Retina (tissue), 1 donor: ENCODE measurements around the gene LBR.

ENCODE experiments used
- DNase-seq: peaks from one replicate; pipeline ENCODE4 v3.0.0-alpha.2; 2016

Gene LBR

GRCh38 chr1:225462714-225463574 lies 35.1 kb upstream of the LBR start:
- peak; percentile 68 for DNase-seq

- no peak for DNase-seq
These were observed 34.5 kb upstream of the LBR start for GRCh38 chr1:225462429-225462713.

GRCh38 chr1:225461533-225462428 lies 33.9 kb upstream of the LBR start:
- no peak for DNase-seq

GRCh38 chr1:225460737-225461532 lies 33.1 kb upstream of the LBR start:
- DNase-seq = no peak

GRCh38 chr1:225460021-225460736 lies 32.3 kb upstream of the LBR start:
- DNase-seq = no peak

GRCh38 chr1:225458222-225458631 lies 30.4 kb upstream of the LBR start:
- DNase-seq = no peak

GRCh38 chr1:225454733-225455132 lies 26.9 kb upstream of the LBR start:
- DNase-seq = no peak

- DNase-seq = no peak
These were observed 26.2 kb upstream of the LBR start for GRCh38 chr1:225453797-225454648.

- DNase-seq = no peak
These were observed 24.1 kb upstream of the LBR start for GRCh38 chr1:225451840-225452515.

GRCh38 chr1:225451340-225451739 lies 23.5 kb upstream of the LBR start:
- no peak for DNase-seq

- no peak for DNase-seq
These were observed 22.8 kb upstream of the LBR start for GRCh38 chr1:225450491-225451191.

- no peak for DNase-seq
These were observed 21.9 kb upstream of the LBR start for GRCh38 chr1:225449774-225450173.

GRCh38 chr1:225449261-225449660 lies 21.4 kb upstream of the LBR start:
- no peak for DNase-seq

GRCh38 chr1:225448146-225448805 lies 20.4 kb upstream of the LBR start:
- DNase-seq = no peak

- no peak for DNase-seq
These were observed 19.8 kb upstream of the LBR start for GRCh38 chr1:225447650-225448089.

GRCh38 chr1:225446981-225447615 lies 19.3 kb upstream of the LBR start:
- DNase-seq = no peak

GRCh38 chr1:225446595-225446960 lies 18.7 kb upstream of the LBR start:
- DNase-seq = no peak

- no peak for DNase-seq
These were observed 18.1 kb upstream of the LBR start for GRCh38 chr1:225445639-225446594.
